HepG2 (cell line): ENCODE results near the gene PKLR. TPM values are rescaled to one million over a fixed set of nuclear protein-coding genes. Genes with fewer than 3 reads are reported as not detected.

Source experiments
- ATF3 ChIP-seq: sonication (generic); formaldehyde crosslinking; IDR thresholded peaks from 2 replicates; pipeline ENCODE4 v1.4.0; 2020; ENCODE audit warnings: missing genetic modification reagents
- ATRX ChIP-seq: sonication (generic); formaldehyde crosslinking; IDR thresholded peaks from 2 replicates; pipeline ENCODE4 v1.4.0; 2020; ENCODE audit warnings: missing genetic modification reagents, borderline replicate concordance
- CENPT ChIP-seq: sonication (generic); formaldehyde crosslinking; IDR thresholded peaks from 2 replicates; pipeline ENCODE4 v1.8.0; 2022; ENCODE audit warnings: low read depth, mild to moderate bottlenecking, moderate library complexity, missing genetic modification reagents
- GTF2F1 ChIP-seq: fragments of 150-350 bp; IDR thresholded peaks from 2 replicates; pipeline ENCODE4 v1.6.1; 2014; ENCODE audit warnings: low read length
- IKZF5 ChIP-seq: IDR thresholded peaks from 2 replicates; pipeline ENCODE4 v1.6.1; 2018; ENCODE audit warnings: missing genetic modification reagents, mild to moderate bottlenecking, missing compliant biosample characterization
- KDM4B ChIP-seq: sonication (generic); formaldehyde crosslinking; IDR thresholded peaks from 2 replicates; pipeline ENCODE4 v1.4.0; 2020; ENCODE audit warnings: missing genetic modification reagents
- KLF12 ChIP-seq: sonication (generic); formaldehyde crosslinking; IDR thresholded peaks from 2 replicates; pipeline ENCODE4 v1.4.0; 2020; ENCODE audit warnings: missing genetic modification reagents, borderline replicate concordance
- MIER2 ChIP-seq: IDR thresholded peaks from 2 replicates; pipeline ENCODE4 v1.6.1; 2016; ENCODE audit warnings: missing biosample characterization, missing genetic modification reagents
- NFE2L2 ChIP-seq: fragments of 150-350 bp; IDR thresholded peaks from 2 replicates; pipeline ENCODE4 v1.6.1; 2014; ENCODE audit warnings: low read length
- NFRKB ChIP-seq: fragments of 450-650 bp; IDR thresholded peaks from 2 replicates; pipeline ENCODE4 v1.6.1; 2017
- NFYB ChIP-seq: sonication (generic); formaldehyde crosslinking; IDR thresholded peaks from 2 replicates; pipeline ENCODE4 v1.4.0; 2020; ENCODE audit warnings: missing genetic modification reagents
- PHF5A ChIP-seq: IDR thresholded peaks from one replicate; pipeline ENCODE4 v1.6.1; 2018; ENCODE audit warnings: low read depth, missing genetic modification reagents; ENCODE audit not compliant: unreplicated experiment
- PREB ChIP-seq: sonication (generic); formaldehyde crosslinking; IDR thresholded peaks from 2 replicates; pipeline ENCODE4 v1.4.0; 2020; ENCODE audit warnings: missing genetic modification reagents
- RARG ChIP-seq: sonication (generic); formaldehyde crosslinking; IDR thresholded peaks from 2 replicates; pipeline ENCODE4 v1.4.0; 2020; ENCODE audit warnings: low read depth, mild to moderate bottlenecking, missing genetic modification reagents
- RFXANK ChIP-seq: IDR thresholded peaks from 2 replicates; pipeline ENCODE4 v1.6.1; 2016
- SMC3 ChIP-seq: IDR thresholded peaks from 2 replicates; pipeline ENCODE4 v1.6.1; 2011; ENCODE audit warnings: low read length, improper control_type of control experiment
- SRF ChIP-seq: IDR thresholded peaks from 2 replicates; pipeline ENCODE4 v1.6.1; 2011; ENCODE audit warnings: mild to moderate bottlenecking, low read depth, low read length, moderate library complexity
- TCF7L2 ChIP-seq: IDR thresholded peaks from 2 replicates; pipeline ENCODE4 v1.6.1; 2011; ENCODE audit warnings: mild to moderate bottlenecking, low read depth, low read length, moderate library complexity
- TIGD3 ChIP-seq: sonication (generic); formaldehyde crosslinking; IDR thresholded peaks from 2 replicates; pipeline ENCODE4 v1.5.1; 2020; ENCODE audit warnings: mild to moderate bottlenecking, missing genetic modification reagents, borderline replicate concordance
- TRIM24 ChIP-seq: sonication (generic); formaldehyde crosslinking; IDR thresholded peaks from 2 replicates; pipeline ENCODE4 v1.8.0; 2022; ENCODE audit warnings: mild to moderate bottlenecking, missing genetic modification reagents
- ZBTB37 ChIP-seq: sonication (generic); formaldehyde crosslinking; IDR thresholded peaks from 2 replicates; pipeline ENCODE4 v1.4.0; 2020; ENCODE audit warnings: mild to moderate bottlenecking, missing genetic modification reagents
- ZNF263 ChIP-seq: sonication (generic); formaldehyde crosslinking; IDR thresholded peaks from 2 replicates; pipeline ENCODE4 v1.4.0; 2020; ENCODE audit warnings: missing genetic modification reagents
- ZNF343 ChIP-seq: sonication (generic); formaldehyde crosslinking; IDR thresholded peaks from 2 replicates; pipeline ENCODE4 v1.4.0; 2020; ENCODE audit warnings: mild to moderate bottlenecking, missing genetic modification reagents
- ZNF496 ChIP-seq: sonication (generic); formaldehyde crosslinking; IDR thresholded peaks from 2 replicates; pipeline ENCODE4 v1.8.1; 2023; ENCODE audit warnings: mild to moderate bottlenecking, moderate library complexity, missing genetic modification reagents; ENCODE audit not compliant: insufficient replicate concordance
- ZNF607 ChIP-seq: sonication (generic); formaldehyde crosslinking; IDR thresholded peaks from 2 replicates; pipeline ENCODE4 v1.5.1; 2020; ENCODE audit warnings: missing genetic modification reagents, mild to moderate bottlenecking, borderline replicate concordance
- ZNF766 ChIP-seq: sonication (generic); formaldehyde crosslinking; IDR thresholded peaks from 2 replicates; pipeline ENCODE4 v1.5.0; 2020; ENCODE audit warnings: missing genetic modification reagents, borderline replicate concordance
- ZNF792 ChIP-seq: IDR thresholded peaks from 2 replicates; pipeline ENCODE4 v1.6.1; 2016
- ZNF879 ChIP-seq: sonication (generic); formaldehyde crosslinking; IDR thresholded peaks from 2 replicates; pipeline ENCODE4 v1.8.1; 2023; ENCODE audit warnings: missing genetic modification reagents
- polyA plus RNA-seq, 8 experiments: library from polyadenylated mRNA; depleted of rRNA in 3 of 8; stranded (reverse) in 7 of 8; unstranded in 1 of 8; fragments of >200 nt; fragmentation: Illumina TruSeq in 4 of 8; extraction: Trizol in 4 of 8; gene quantifications; 2 replicates each; pipeline versions ENCODE4 v1.2.1 to v1.2.3, GENCODE V29; 2011 to 2016; ENCODE audit warnings: low read depth in 4 of 8, missing spikeins in 1 of 8, mixed read lengths in 1 of 8; ENCODE audit not compliant: insufficient read depth in 1 of 8
- total RNA-seq, 5 experiments: library from RNA; depleted of rRNA; stranded (reverse); fragments of >200 nt; fragmentation: Illumina TruSeq; extraction: Trizol; gene quantifications; 2 replicates each; pipeline ENCODE4 v1.2.3, GENCODE V29; 2016; ENCODE audit warnings: low read depth in 1 of 5

Gene PKLR
- total and polyA plus RNA-seq, 2 of the 13 experiments (the other 11 are each of a cell fraction or from before 2014, with no cell fraction given) = 10.3 to 29.3 TPM

- peak; percentile 51 for TF ChIP-seq ZNF263
- no peak for TF ChIP-seq RARG
- no peak for TF ChIP-seq NFRKB
- TF ChIP-seq ZNF343 (CRISPR knock-in tag) = peak; percentile 69; the same call in 1 of the 2 replicates
- peak; percentile 60; the same call in 1 of the 2 replicates for TF ChIP-seq ZNF792 (CRISPR knock-in tag)
- no peak for TF ChIP-seq GTF2F1
- TF ChIP-seq NFE2L2 = no peak
- no peak for TF ChIP-seq RFXANK (CRISPR knock-in tag)
- TF ChIP-seq ATRX (CRISPR knock-in tag) = no peak
- no peak; the same call in 1 of the 2 replicates for TF ChIP-seq KDM4B (CRISPR knock-in tag)
- no peak for TF ChIP-seq TCF7L2
- TF ChIP-seq MIER2 = no peak
- peak; percentile 92 for TF ChIP-seq IKZF5 (CRISPR knock-in tag)
- no peak for TF ChIP-seq KLF12 (CRISPR knock-in tag)
- no peak for TF ChIP-seq PREB (CRISPR knock-in tag)
- no peak for TF ChIP-seq SMC3
- peak; percentile 86 for TF ChIP-seq NFYB (CRISPR knock-in tag)
- TF ChIP-seq CENPT (CRISPR knock-in tag) = peak; percentile 58; the same call in 1 of the 2 replicates
- TF ChIP-seq ZBTB37 (CRISPR knock-in tag) = no peak
- TF ChIP-seq ZNF607 (CRISPR knock-in tag) = peak; percentile 83
- TF ChIP-seq TRIM24 (CRISPR knock-in tag) = no peak
- TF ChIP-seq ZNF766 (CRISPR knock-in tag) = no peak
- no peak for TF ChIP-seq ATF3 (CRISPR knock-in tag)
- no peak for TF ChIP-seq SRF
- peak; percentile 84; the same call in 1 of the 2 replicates for TF ChIP-seq TIGD3
- no peak for TF ChIP-seq ZNF496
- no peak for TF ChIP-seq ZNF879 (CRISPR knock-in tag)
- peak; percentile 90 for TF ChIP-seq PHF5A (CRISPR knock-in tag)
These were observed 39.2 kb downstream of the PKLR start, which contains the start of gene SCAMP3 (continued) for GRCh38 chr1:155261852-155262673.
